KMS-11 (cell line): Measurements from ENCODE around the gene CCL14.
"Not testable (repeated sequence)": the region's sequence is repeated elsewhere in the genome, so short reads cannot be mapped to it uniquely, and the experiment has no call there.

Source experiments
- H2AFZ ChIP-seq: fragments of 200-600 bp; sonication (generic); 2 replicates; pipeline ENCODE4 v1.6.1; 2016; ENCODE audit warnings: antibody characterized with exemption, mixed run types, low read depth
- H3K27ac ChIP-seq: fragments of 200-600 bp; sonication (generic); 2 replicates; pipeline ENCODE4 v1.6.1; 2016; ENCODE audit warnings: mild to moderate bottlenecking, mixed run types
- H3K27me3 ChIP-seq: fragments of 200-600 bp; sonication (generic); 2 replicates; pipeline ENCODE4 v1.6.1; 2017; ENCODE audit warnings: mild to moderate bottlenecking, low read depth, mixed run types, moderate library complexity; ENCODE audit not compliant: insufficient read depth
- H3K36me3 ChIP-seq: fragments of 200-600 bp; sonication (generic); 2 replicates; pipeline ENCODE4 v1.6.1; 2017; ENCODE audit warnings: mild to moderate bottlenecking, mixed run types; ENCODE audit not compliant: insufficient read depth
- H3K4me1 ChIP-seq: fragments of 200-600 bp; sonication (generic); 2 replicates; pipeline ENCODE4 v1.6.1; 2016; ENCODE audit warnings: mild to moderate bottlenecking, low read depth, mixed run types; ENCODE audit not compliant: poor library complexity, severe bottlenecking
- H3K4me2 ChIP-seq: fragments of 200-600 bp; sonication (generic); 2 replicates; pipeline ENCODE4 v1.7.0; 2016; ENCODE audit warnings: mild to moderate bottlenecking, mixed run types
- H3K4me3 ChIP-seq: fragments of 200-600 bp; sonication (generic); IDR thresholded peaks from 2 replicates; pipeline ENCODE4 v1.6.1; 2017; ENCODE audit warnings: low read depth, low read length, mixed read lengths; ENCODE audit not compliant: insufficient read depth
- H3K79me2 ChIP-seq: fragments of 200-600 bp; sonication (generic); 2 replicates; pipeline ENCODE4 v1.6.1; 2016; ENCODE audit warnings: low read depth, mixed run types; ENCODE audit not compliant: insufficient read depth
- H3K9ac ChIP-seq: fragments of 200-600 bp; sonication (generic); 2 replicates; pipeline ENCODE4 v1.6.1; 2016; ENCODE audit warnings: mild to moderate bottlenecking, mixed run types
- H4K20me1 ChIP-seq: fragments of 200-600 bp; sonication (generic); 2 replicates; pipeline ENCODE4 v1.6.1; 2016; ENCODE audit warnings: mild to moderate bottlenecking, mixed run types; ENCODE audit not compliant: insufficient read depth
- CTCF ChIP-seq: fragments of 200-600 bp; sonication (generic); conservative IDR thresholded peaks from 2 replicates; pipeline ENCODE4 v1.6.1; 2017; ENCODE audit warnings: low read depth, mild to moderate bottlenecking, antibody characterized with exemption, low read length, moderate library complexity, mixed read lengths

Gene CCL14

GRCh38 chr17:36016555-36016954, 30.0 kb upstream of the CCL14 start:
- no peak overlapping the region for H2AFZ ChIP-seq
- H3K36me3 ChIP-seq = no peaks in the 10 kb centered on the region
- no peak overlapping the region for H3K4me3 ChIP-seq
- no peaks in the 10 kb centered on the region for H4K20me1 ChIP-seq
- no peak overlapping the region for H3K27ac ChIP-seq
- TF ChIP-seq CTCF = no peak
- H3K4me1 ChIP-seq = no peaks in the 10 kb centered on the region
- no peaks in the 10 kb centered on the region for H3K27me3 ChIP-seq
- no peak overlapping the region for H3K9ac ChIP-seq
- no peaks in the 10 kb centered on the region for H3K79me2 ChIP-seq
- H3K4me2 ChIP-seq = no peak overlapping the region

GRCh38 chr17:36015895-36016294, 29.4 kb upstream of the CCL14 start:
- not testable (repeated sequence) for H4K20me1 ChIP-seq, H3K36me3 ChIP-seq, H3K4me1 ChIP-seq, H3K27me3 ChIP-seq, H3K79me2 ChIP-seq, H3K4me2 ChIP-seq, H3K4me3 ChIP-seq, H2AFZ ChIP-seq, H3K9ac ChIP-seq, H3K27ac ChIP-seq

- H2AFZ ChIP-seq = no peak overlapping the region
- no peak overlapping the region for H3K4me2 ChIP-seq
- no peaks in the 10 kb centered on the region for H4K20me1 ChIP-seq
- no peak overlapping the region for H3K4me3 ChIP-seq
- H3K4me1 ChIP-seq = no peaks in the 10 kb centered on the region
- H3K79me2 ChIP-seq = no peaks in the 10 kb centered on the region
- H3K27me3 ChIP-seq = no peaks in the 10 kb centered on the region
- no peak overlapping the region for H3K9ac ChIP-seq
- no peak for TF ChIP-seq CTCF
- H3K36me3 ChIP-seq = no peaks in the 10 kb centered on the region
- H3K27ac ChIP-seq = no peak overlapping the region
These were observed 28.4 kb upstream of the CCL14 start for GRCh38 chr17:36014946-36015345.

GRCh38 chr17:36011201-36011600, 24.7 kb upstream of the CCL14 start:
- H3K36me3 ChIP-seq = no peaks in the 10 kb centered on the region
- H3K27me3 ChIP-seq = no peaks in the 10 kb centered on the region
- no peak overlapping the region for H3K4me3 ChIP-seq
- no peaks in the 10 kb centered on the region for H3K79me2 ChIP-seq
- H4K20me1 ChIP-seq = no peaks in the 10 kb centered on the region
- H2AFZ ChIP-seq = no peak overlapping the region
- no peak for TF ChIP-seq CTCF
- H3K27ac ChIP-seq = no peak overlapping the region
- H3K4me1 ChIP-seq = no peaks in the 10 kb centered on the region
- no peak overlapping the region for H3K4me2 ChIP-seq
- no peak overlapping the region for H3K9ac ChIP-seq

- Histone ChIP-seq H3K4me3 (no peak overlapping the region), H3K79me2 (no peaks in the 10 kb centered on the region), H3K27me3 (no peaks in the 10 kb centered on the region), H2AFZ (no peak overlapping the region), H3K27ac (no peak overlapping the region), H4K20me1 (no peaks in the 10 kb centered on the region), H3K36me3 (no peaks in the 10 kb centered on the region), H3K4me1 (no peaks in the 10 kb centered on the region), H3K9ac (no peak overlapping the region), H3K4me2 (no peak overlapping the region)
- peak; percentile 58 for TF ChIP-seq CTCF
These were observed 22.6 kb upstream of the CCL14 start for GRCh38 chr17:36008998-36009665.
